GM12878 (cell line): ENCODE measurements around the gene RPS5.
A peak's percentile ranks its signal among the peaks of the same experiment; 100 is the strongest.

ENCODE experiments used
- BRCA1 ChIP-seq: IDR thresholded peaks from 2 replicates; pipeline ENCODE4 v1.6.1; 2011; ENCODE audit warnings: low read depth, low read length, improper control_type of control experiment
- EED ChIP-seq: sonication (generic); IDR thresholded peaks from 2 replicates; pipeline ENCODE4 v1.6.1; 2016; ENCODE audit warnings: antibody characterized with exemption, low read depth
- NFIC ChIP-seq: IDR thresholded peaks from 2 replicates; pipeline ENCODE4 v1.6.1; 2012; ENCODE audit warnings: low read depth, mild to moderate bottlenecking, inconsistent platforms, low read length, moderate library complexity
- POLR2A ChIP-seq: IDR thresholded peaks from 2 replicates; pipeline ENCODE4 v1.6.1; 2011; ENCODE audit warnings: low read depth, mild to moderate bottlenecking, low read length
- POLR2AphosphoS5 ChIP-seq: IDR thresholded peaks from 2 replicates; pipeline ENCODE4 v1.6.1; 2011; ENCODE audit warnings: mild to moderate bottlenecking, low read length, inconsistent platforms
- SUPT20H ChIP-seq: IDR thresholded peaks from 2 replicates; pipeline ENCODE4 v1.6.1; 2011; ENCODE audit warnings: low read depth, mild to moderate bottlenecking, low read length, moderate library complexity, borderline replicate concordance; ENCODE audit not compliant: control insufficient read depth
- TARDBP ChIP-seq: IDR thresholded peaks from 2 replicates; pipeline ENCODE4 v1.6.1; 2016; ENCODE audit warnings: borderline replicate concordance
- YBX1 ChIP-seq: fragments of 450-650 bp; IDR thresholded peaks from 2 replicates; pipeline ENCODE4 v1.6.1; 2016; ENCODE audit warnings: antibody characterized with exemption
- ZSCAN29 ChIP-seq: fragments of 450-650 bp; IDR thresholded peaks from 2 replicates; pipeline ENCODE4 v1.6.1; 2017; ENCODE audit warnings: mild to moderate bottlenecking, moderate library complexity
- TF ChIP-seq, protein P1 (sequence below), 3 experiments: IDR thresholded peaks in 2 of 3; conservative IDR thresholded peaks in 1 of 3; 2 replicates each; pipeline ENCODE4 v1.5.1; 2011; ENCODE audit warnings: low read depth in 3 of 3, low read length in 3 of 3, mild to moderate bottlenecking in 3 of 3, control low read depth in 2 of 3, moderate library complexity in 2 of 3, inconsistent platforms in 1 of 3, mixed read lengths in 1 of 3; ENCODE audit not compliant: control insufficient read depth in 2 of 3, insufficient read depth in 1 of 3; ENCODE audit errors: extremely low read depth in 1 of 3

DNA sequence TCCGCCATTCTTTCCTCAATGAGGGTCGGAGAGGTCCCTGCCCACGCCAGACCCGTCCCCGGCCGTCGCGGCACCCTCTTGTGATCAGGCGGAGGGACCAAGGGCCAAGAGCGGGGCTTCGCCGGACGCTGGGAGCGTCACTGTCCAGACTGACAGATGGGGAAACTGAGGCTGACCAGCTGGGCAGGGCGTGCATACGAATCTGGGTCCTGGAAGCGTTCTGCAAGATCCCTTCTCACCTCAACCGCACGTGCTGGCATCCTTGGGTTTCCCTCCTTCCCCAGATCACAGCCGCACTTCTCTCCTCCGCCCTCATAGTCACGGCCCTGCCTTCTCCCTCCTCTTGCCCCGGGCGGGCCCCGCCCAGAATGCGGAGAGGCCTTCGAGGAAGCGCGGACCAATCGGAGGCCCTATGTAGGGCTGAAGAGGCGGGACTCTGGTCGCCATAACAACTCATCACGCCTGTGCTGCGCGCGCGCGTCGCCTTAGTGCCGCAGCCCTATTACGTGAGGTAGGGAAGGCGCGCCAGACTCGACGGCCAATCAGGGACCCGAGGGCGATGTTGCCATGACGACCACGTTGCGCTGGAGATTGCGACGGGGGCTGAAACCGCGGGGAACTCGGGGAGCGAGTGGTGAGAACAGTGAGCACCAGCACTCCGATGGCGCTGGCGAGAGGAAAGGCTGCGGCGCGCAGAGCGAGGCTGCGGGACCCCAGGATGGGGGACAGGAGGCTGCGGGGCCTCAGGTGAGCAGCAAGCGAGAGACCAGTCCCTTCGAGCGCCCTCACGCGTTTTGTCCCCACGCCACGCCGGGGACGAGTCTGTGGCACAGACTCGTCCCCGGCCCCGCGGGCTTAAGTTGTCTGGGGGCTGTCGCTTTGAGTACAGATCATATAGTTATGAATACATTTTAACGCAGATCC, 14.1 kb downstream of the RPS5 start:
- peak; percentile 97 for TF ChIP-seq POLR2A
- TF ChIP-seq YBX1, result no peak
- TF ChIP-seq ZSCAN29, result no peak
- TF ChIP-seq EED, result no peak
- no peak for TF ChIP-seq NFIC
- TF ChIP-seq BRCA1, result no peak
- TF ChIP-seq POLR2AphosphoS5, result peak; percentile 84
- TF ChIP-seq, protein P1, sequence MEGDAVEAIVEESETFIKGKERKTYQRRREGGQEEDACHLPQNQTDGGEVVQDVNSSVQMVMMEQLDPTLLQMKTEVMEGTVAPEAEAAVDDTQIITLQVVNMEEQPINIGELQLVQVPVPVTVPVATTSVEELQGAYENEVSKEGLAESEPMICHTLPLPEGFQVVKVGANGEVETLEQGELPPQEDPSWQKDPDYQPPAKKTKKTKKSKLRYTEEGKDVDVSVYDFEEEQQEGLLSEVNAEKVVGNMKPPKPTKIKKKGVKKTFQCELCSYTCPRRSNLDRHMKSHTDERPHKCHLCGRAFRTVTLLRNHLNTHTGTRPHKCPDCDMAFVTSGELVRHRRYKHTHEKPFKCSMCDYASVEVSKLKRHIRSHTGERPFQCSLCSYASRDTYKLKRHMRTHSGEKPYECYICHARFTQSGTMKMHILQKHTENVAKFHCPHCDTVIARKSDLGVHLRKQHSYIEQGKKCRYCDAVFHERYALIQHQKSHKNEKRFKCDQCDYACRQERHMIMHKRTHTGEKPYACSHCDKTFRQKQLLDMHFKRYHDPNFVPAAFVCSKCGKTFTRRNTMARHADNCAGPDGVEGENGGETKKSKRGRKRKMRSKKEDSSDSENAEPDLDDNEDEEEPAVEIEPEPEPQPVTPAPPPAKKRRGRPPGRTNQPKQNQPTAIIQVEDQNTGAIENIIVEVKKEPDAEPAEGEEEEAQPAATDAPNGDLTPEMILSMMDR (IDR thresholded peaks at IDR 0.05 in 2 of 3, conservative IDR thresholded peaks at IDR 0.05 in 1 of 3; ENCODE audit: control insufficient read depth in 2 of 3, extremely low read depth in 1 of 3, insufficient read depth in 1 of 3, low read depth in 3 of 3, low read length in 3 of 3), result no peak
- TF ChIP-seq SUPT20H, result no peak
- TF ChIP-seq TARDBP, result no peak
